Esophagus muscularis mucosa (tissue), 4 donors: ENCODE results near the gene NWD2.

Experiments used
- EP300 ChIP-seq: sonication (generic); formaldehyde crosslinking; IDR thresholded peaks from one replicate; pipeline ENCODE4 v1.6.1; 2017; ENCODE audit warnings: antibody characterized with exemption
- POLR2A ChIP-seq: fragments of 450-650 bp; IDR thresholded peaks from one replicate; pipeline ENCODE4 v1.6.1; 2017; ENCODE audit warnings: antibody characterized with exemption, moderate library complexity, mild to moderate bottlenecking, low read depth
- POLR2AphosphoS5 ChIP-seq, 2 donors: sonication (generic); formaldehyde crosslinking; IDR thresholded peaks; one replicate each; pipeline ENCODE4 v1.6.1; 2017; ENCODE audit warnings: antibody characterized with exemption in 2 of 2
- TF ChIP-seq, protein P1 (sequence below), 3 experiments: fragments of 200-600 bp in 2 of 3; fragments of 450-650 bp in 1 of 3; sonication (generic) in 2 of 3; IDR thresholded peaks; one replicate each; pipeline ENCODE4 v1.5.1; 2017 to 2019; ENCODE audit warnings: antibody characterized with exemption in 3 of 3, mild to moderate bottlenecking in 2 of 3, moderate library complexity in 1 of 3

DNA sequence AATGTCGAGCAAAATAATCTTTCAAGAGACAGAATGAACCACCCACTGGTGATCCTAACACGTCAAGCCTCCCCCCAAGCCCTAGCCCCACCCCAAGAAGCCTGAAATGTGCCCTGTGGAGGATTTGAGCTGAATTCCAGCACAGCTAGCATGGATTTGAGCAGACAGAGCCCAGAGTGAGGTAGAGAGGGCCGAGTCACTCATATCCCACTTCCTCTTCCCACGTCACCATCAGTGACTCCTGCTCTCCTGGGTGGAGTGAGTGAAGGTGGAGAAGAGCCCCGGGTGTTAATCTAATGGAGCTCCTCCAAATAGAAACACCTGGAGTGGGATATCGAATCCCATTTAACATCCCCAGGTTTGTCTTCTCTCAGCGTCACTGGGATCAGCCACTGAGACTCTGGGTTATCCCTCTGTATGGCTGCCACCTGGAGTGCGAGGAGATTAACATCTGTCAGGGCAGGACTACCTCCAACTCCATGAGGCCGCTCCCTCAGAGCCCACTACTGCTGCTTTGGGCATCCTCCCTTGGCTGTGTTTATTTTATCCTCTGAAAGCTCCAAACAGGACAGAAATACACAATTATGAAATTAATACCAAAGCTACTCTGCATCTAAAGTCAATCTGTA is 136.6 kb downstream of the NWD2 start:
- TF ChIP-seq POLR2A: no peak
- TF ChIP-seq, protein P1, sequence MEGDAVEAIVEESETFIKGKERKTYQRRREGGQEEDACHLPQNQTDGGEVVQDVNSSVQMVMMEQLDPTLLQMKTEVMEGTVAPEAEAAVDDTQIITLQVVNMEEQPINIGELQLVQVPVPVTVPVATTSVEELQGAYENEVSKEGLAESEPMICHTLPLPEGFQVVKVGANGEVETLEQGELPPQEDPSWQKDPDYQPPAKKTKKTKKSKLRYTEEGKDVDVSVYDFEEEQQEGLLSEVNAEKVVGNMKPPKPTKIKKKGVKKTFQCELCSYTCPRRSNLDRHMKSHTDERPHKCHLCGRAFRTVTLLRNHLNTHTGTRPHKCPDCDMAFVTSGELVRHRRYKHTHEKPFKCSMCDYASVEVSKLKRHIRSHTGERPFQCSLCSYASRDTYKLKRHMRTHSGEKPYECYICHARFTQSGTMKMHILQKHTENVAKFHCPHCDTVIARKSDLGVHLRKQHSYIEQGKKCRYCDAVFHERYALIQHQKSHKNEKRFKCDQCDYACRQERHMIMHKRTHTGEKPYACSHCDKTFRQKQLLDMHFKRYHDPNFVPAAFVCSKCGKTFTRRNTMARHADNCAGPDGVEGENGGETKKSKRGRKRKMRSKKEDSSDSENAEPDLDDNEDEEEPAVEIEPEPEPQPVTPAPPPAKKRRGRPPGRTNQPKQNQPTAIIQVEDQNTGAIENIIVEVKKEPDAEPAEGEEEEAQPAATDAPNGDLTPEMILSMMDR (IDR thresholded peaks at IDR 0.05): no peak
- TF ChIP-seq EP300: no peak
- TF ChIP-seq POLR2AphosphoS5 (IDR thresholded peaks at IDR 0.05): no peak
